Effector CD4-positive, alpha-beta T cell (primary cell): Measurements from ENCODE around the gene MYO16.
"Not testable (repeated sequence)": the region's sequence is repeated elsewhere in the genome, so short reads cannot be mapped to it uniquely, and the experiment has no call there.

ENCODE experiments used
- DNase-seq: peaks from one replicate; pipeline ENCODE4 v3.0.0-alpha.2; 2020

The MYO16 gene

GRCh38 chr13:108743522-108743921 lies 114.1 kb downstream of the MYO16 start:
- no peak for DNase-seq

GRCh38 chr13:108747843-108748242 lies 118.4 kb downstream of the MYO16 start:
- no peak for DNase-seq

GRCh38 chr13:108752276-108752675 lies 122.9 kb downstream of the MYO16 start:
- no peak for DNase-seq

GRCh38 chr13:108755083-108755482 lies 125.7 kb downstream of the MYO16 start:
- no peak for DNase-seq

- no peak for DNase-seq
Observed at GRCh38 chr13:108760129-108760528, 130.7 kb downstream of the MYO16 start.

GRCh38 chr13:108760541-108760940 lies 131.1 kb downstream of the MYO16 start:
- no peak for DNase-seq

GRCh38 chr13:108768035-108768434 lies 138.6 kb downstream of the MYO16 start:
- DNase-seq, result no peak

GRCh38 chr13:108769213-108770070 lies 140.0 kb downstream of the MYO16 start:
- DNase-seq, result no peak

- DNase-seq, result no peak
Observed at GRCh38 chr13:108775597-108775996, 146.2 kb downstream of the MYO16 start.

- no peak for DNase-seq
Observed at GRCh38 chr13:108776650-108777049, 147.2 kb downstream of the MYO16 start.

- DNase-seq, result no peak
Observed at GRCh38 chr13:108777421-108778420, 148.3 kb downstream of the MYO16 start.

- DNase-seq, result no peak
Observed at GRCh38 chr13:108779308-108779707, 149.9 kb downstream of the MYO16 start.

GRCh38 chr13:108780706-108781105 lies 151.3 kb downstream of the MYO16 start:
- DNase-seq, result no peak

- DNase-seq, result no peak
Observed at GRCh38 chr13:108781312-108781711, 151.9 kb downstream of the MYO16 start.

GRCh38 chr13:108782480-108782879 lies 153.1 kb downstream of the MYO16 start:
- not testable (repeated sequence) for DNase-seq

- no peak for DNase-seq
Observed at GRCh38 chr13:108785844-108786243, 156.4 kb downstream of the MYO16 start.

GRCh38 chr13:108786456-108787200 lies 157.2 kb downstream of the MYO16 start:
- no peak for DNase-seq

GRCh38 chr13:108787700-108788414 lies 158.4 kb downstream of the MYO16 start:
- no peak for DNase-seq

GRCh38 chr13:108789476-108789875 lies 160.1 kb downstream of the MYO16 start:
- DNase-seq, result no peak

GRCh38 chr13:108795841-108796240 lies 166.4 kb downstream of the MYO16 start:
- no peak for DNase-seq

GRCh38 chr13:108797354-108797753 lies 167.9 kb downstream of the MYO16 start:
- no peak for DNase-seq

GRCh38 chr13:108807841-108808240 lies 178.4 kb downstream of the MYO16 start:
- DNase-seq, result no peak
